IMR-90 (cell line): ENCODE data around the gene MSMP. TPM values are rescaled to one million over a fixed set of nuclear protein-coding genes. Genes with fewer than 3 reads are reported as not detected.

Experiments used
- ATAC-seq: fragments of 200-7000 bp; cut with Tn5 transposase; 2 replicates; pipeline ENCODE4 v1.9.1; 2020; ENCODE audit warnings: low read depth, mild to moderate bottlenecking, moderate library complexity
- BruUV-seq: library from RNA; stranded (reverse); fragments of 400-500 nt; replicated peaks from 2 replicates; lab custom pipeline; 2021; lab: Mats Ljungman, UMichigan
- CTCF ChIA-PET: fragments of 300-600 bp; formaldehyde crosslinking; extraction: SDS; loops from one replicate; lab custom pipeline; 2021; ENCODE audit warnings: antibody characterized with exemption; lab: Yijun Ruan, JAX
- POLR2A ChIA-PET: fragments of 300-600 bp; sonication (Branson Sonifier 250); formaldehyde crosslinking; loops from one replicate; lab custom pipeline; 2022; ENCODE audit warnings: antibody characterized with exemption; ENCODE audit not compliant: unreplicated experiment; lab: Charles Lee
- DNase-seq: peaks from one replicate; pipeline ENCODE4 v3.0.0; 2013
- H2AFZ ChIP-seq: replicated peaks from 2 replicates; pipeline ENCODE3; 2013; ENCODE audit warnings: low read length, mild to moderate bottlenecking; ENCODE audit not compliant: poor library complexity
- H2AK5ac ChIP-seq: 2 replicates; pipeline ENCODE4 v1.6.1; 2013; ENCODE audit warnings: low read depth, low read length, inconsistent platforms
- H2AK9ac ChIP-seq: replicated peaks from 2 replicates; pipeline ENCODE3; 2013; ENCODE audit warnings: mild to moderate bottlenecking, low read depth, low read length, moderate library complexity; ENCODE audit not compliant: poor library complexity
- H2BK120ac ChIP-seq: 2 replicates; pipeline ENCODE4 v1.6.1; 2013; ENCODE audit warnings: low read depth, low read length, inconsistent platforms
- H2BK15ac ChIP-seq: 3 replicates; pipeline ENCODE4 v1.6.1; 2013; ENCODE audit warnings: low read depth, low read length, inconsistent platforms
- H2BK20ac ChIP-seq: 2 replicates; pipeline ENCODE4 v1.6.1; 2013; ENCODE audit warnings: low read depth, mild to moderate bottlenecking, inconsistent platforms, low read length, moderate library complexity
- H2BK5ac ChIP-seq: 2 replicates; pipeline ENCODE4 v1.6.1; 2013; ENCODE audit warnings: mild to moderate bottlenecking, low read depth, low read length, inconsistent platforms; ENCODE audit not compliant: poor library complexity, severe bottlenecking
- H3K14ac ChIP-seq: replicated peaks from 2 replicates; pipeline ENCODE4 v1.6.1; 2013; ENCODE audit warnings: low read depth, low read length, inconsistent platforms
- H3K18ac ChIP-seq: 2 replicates; pipeline ENCODE4 v1.6.1; 2013; ENCODE audit warnings: low read depth, low read length, control low read depth
- H3K23ac ChIP-seq: 2 replicates; pipeline ENCODE4 v1.6.1; 2013; ENCODE audit warnings: low read depth, low read length, inconsistent platforms
- H3K27ac ChIP-seq: 2 replicates; pipeline ENCODE4 v1.5.1; 2013; ENCODE audit warnings: mild to moderate bottlenecking, control low read depth, low read length; ENCODE audit not compliant: insufficient read depth
- H3K27me3 ChIP-seq: 2 replicates; pipeline ENCODE4 v1.6.1; 2013; ENCODE audit warnings: low read length; ENCODE audit not compliant: control insufficient read depth, insufficient read depth
- H3K36me3 ChIP-seq: 2 replicates; pipeline ENCODE4 v1.6.1; 2013; ENCODE audit warnings: low read length, mixed read lengths; ENCODE audit not compliant: control insufficient read depth, insufficient read depth
- H3K4ac ChIP-seq: 2 replicates; pipeline ENCODE4 v1.6.1; 2013; ENCODE audit warnings: low read depth, low read length, inconsistent platforms
- H3K4me1 ChIP-seq: 2 replicates; pipeline ENCODE4 v1.6.1; 2013; ENCODE audit warnings: low read length, mixed read lengths; ENCODE audit not compliant: control insufficient read depth, insufficient read depth
- H3K4me2 ChIP-seq: 2 replicates; pipeline ENCODE4 v1.6.1; 2013; ENCODE audit warnings: low read depth, mild to moderate bottlenecking, control low read depth, low read length, moderate library complexity
- H3K4me3 ChIP-seq: 2 replicates; pipeline ENCODE4 v1.5.1; 2013; ENCODE audit warnings: low read depth, mild to moderate bottlenecking, control low read depth, low read length, moderate library complexity; ENCODE audit not compliant: insufficient read depth
- H3K56ac ChIP-seq: 2 replicates; pipeline ENCODE4 v1.6.1; 2013; ENCODE audit warnings: low read length, inconsistent platforms; ENCODE audit not compliant: insufficient read depth; ENCODE audit errors: extremely low read depth
- H3K79me1 ChIP-seq, 2 experiments: 2 replicates each; pipeline ENCODE4 v1.6.1; 2013; ENCODE audit warnings: low read length in 2 of 2, inconsistent platforms in 1 of 2, low read depth in 1 of 2
- H3K9ac ChIP-seq: 2 replicates; pipeline ENCODE4 v1.6.1; 2013; ENCODE audit warnings: low read depth, low read length, control low read depth
- H3K9me1 ChIP-seq: 2 replicates; pipeline ENCODE4 v1.6.1; 2013; ENCODE audit warnings: low read length, inconsistent platforms; ENCODE audit not compliant: insufficient read depth
- H3K9me3 ChIP-seq: 2 replicates; pipeline ENCODE4 v1.6.1; 2013; ENCODE audit warnings: low read length; ENCODE audit not compliant: control insufficient read depth, insufficient read depth
- H4K20me1 ChIP-seq: 2 replicates; pipeline ENCODE4 v1.6.1; 2013; ENCODE audit warnings: low read length, inconsistent platforms; ENCODE audit not compliant: insufficient read depth
- H4K5ac ChIP-seq: 2 replicates; pipeline ENCODE4 v1.6.1; 2013; ENCODE audit warnings: mild to moderate bottlenecking, low read depth, low read length, control low read depth
- H4K8ac ChIP-seq, 2 experiments: 2 replicates each; pipeline ENCODE4 v1.6.1; 2013; ENCODE audit warnings: low read depth in 2 of 2, low read length in 2 of 2, control low read depth in 1 of 2, inconsistent platforms in 1 of 2
- H4K91ac ChIP-seq: 2 replicates; pipeline ENCODE4 v1.6.1; 2013; ENCODE audit warnings: low read depth, low read length, inconsistent platforms; ENCODE audit not compliant: insufficient read depth
- FOS ChIP-seq: fragments of 150-350 bp; IDR thresholded peaks from 2 replicates; pipeline ENCODE4 v1.6.1; 2016; ENCODE audit warnings: low read depth, low read length
- MAFK ChIP-seq: IDR thresholded peaks from 2 replicates; pipeline ENCODE4 v1.6.1; 2012; ENCODE audit warnings: low read depth, low read length, improper control_type of control experiment
- WGBS, 2 experiments: methylation state at CpG; one replicate each; pipeline versions ENCODE4 v1.1.5 to v1.1.7; 2013; ENCODE audit warnings: missing lambda C conversion rate in 2 of 2; ENCODE audit not compliant: insufficient read length in 1 of 2; ENCODE audit errors: extremely low coverage in 2 of 2; 5-methylcytosine and 5-hydroxymethylcytosine counted together
- dilution Hi-C: fragments of 300-500 bp; cut with HindIII; formaldehyde crosslinking; loops from one replicate; pipeline ENCODE4 v1.14.3; 2018; ENCODE audit warnings: low sequenced_read_pairs; ENCODE audit not compliant: unreplicated experiment
- in situ Hi-C: fragments of 300-500 bp; cut with MboI; formaldehyde crosslinking; loops from 3 replicates; pipeline ENCODE4 v1.14.3; 2019; ENCODE audit warnings: low sequenced_read_pairs, inconsistent platforms, mixed read lengths
- intact Hi-C: fragments of 100-400 bp; cut with micrococcal nuclease; formaldehyde crosslinking; loops from 2 replicates; pipeline ENCODE4 v1.10.0; 2022
- polyA plus RNA-seq, 3 experiments: library from polyadenylated mRNA; depleted of rRNA; stranded (reverse); fragments of >200 nt; gene quantifications; 2 replicates each; pipeline ENCODE4 v1.2.3, GENCODE V29; 2012; ENCODE audit warnings: low replicate concordance in 1 of 3
- total RNA-seq: library from RNA; depleted of rRNA; stranded (reverse); fragments of >200 nt; gene quantifications from 2 replicates; pipeline ENCODE4 v1.2.3, GENCODE V29; 2012

MSMP gene
- total and polyA plus RNA-seq, 2 of the 4 experiments (the other 2 are of a cell fraction) = not detected

DNA sequence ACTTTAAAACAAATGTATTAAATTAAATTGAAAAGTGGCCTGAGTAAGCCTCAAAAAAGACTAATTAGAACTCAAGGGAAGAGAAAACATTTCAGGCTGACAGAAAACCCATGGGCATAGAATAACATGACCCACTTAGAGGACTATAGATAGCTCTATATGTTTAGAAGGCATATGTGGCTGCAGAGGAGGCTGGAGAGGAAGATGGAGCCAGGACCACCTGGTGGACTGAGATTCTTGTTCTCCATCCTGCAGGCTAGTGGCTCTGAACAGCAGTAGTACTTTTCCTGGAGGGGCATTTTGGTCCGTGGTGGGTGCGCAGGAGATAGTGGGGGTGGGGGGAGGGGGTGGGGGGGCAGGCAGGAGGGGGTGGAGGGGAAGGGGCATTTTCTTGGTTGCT, 27.0 kb upstream of the MSMP start:
- H4K5ac ChIP-seq = no peak overlapping the region
- no peak overlapping the region for H2BK15ac ChIP-seq
- no peak overlapping the region for H3K18ac ChIP-seq
- TF ChIP-seq FOS (no peak), MAFK (no peak)
- in situ Hi-C loops = no loop called here
- no peak overlapping the region for H2BK20ac ChIP-seq
- H3K23ac ChIP-seq = no peak overlapping the region
- H3K27ac ChIP-seq = no peak overlapping the region
- no peak overlapping the region for H4K91ac ChIP-seq
- ChIA-PET CTCF (no interaction called here), POLR2A (no interaction called here)
- H3K4me3 ChIP-seq = no peak overlapping the region
- dilution Hi-C loops = no loop called here
- H2AK9ac ChIP-seq = no peak overlapping the region
- H3K79me1 ChIP-seq = no peaks in the 10 kb centered on the region
- no CpG with 5 or more reads among the region's 2 CpGs for WGBS, 2 experiments
- no peaks in the 10 kb centered on the region for H4K20me1 ChIP-seq
- DNase-seq = no peak
- no peak overlapping the region for H4K8ac ChIP-seq
- H2AK5ac ChIP-seq = no peak overlapping the region
- H3K36me3 ChIP-seq = no peaks in the 10 kb centered on the region
- no peak overlapping the region for H3K9ac ChIP-seq
- no peaks in the 10 kb centered on the region; the same call in 1 of the 2 replicates for H3K9me1 ChIP-seq
- H3K9me3 ChIP-seq = no peaks in the 10 kb centered on the region
- H3K56ac ChIP-seq = no peak overlapping the region
- no TSS peak for BruUV-seq
- H3K4me2 ChIP-seq = no peak overlapping the region
- H2BK120ac ChIP-seq = no peak overlapping the region
- no peak overlapping the region for H2AFZ ChIP-seq
- H2BK5ac ChIP-seq = no peak overlapping the region
- peaks cover 42% of the 10 kb centered on the region for H3K27me3 ChIP-seq
- H3K4me1 ChIP-seq = no peaks in the 10 kb centered on the region
- no peak for ATAC-seq
- H3K14ac ChIP-seq = no peak overlapping the region
- intact Hi-C loops = no loop called here
- no peak overlapping the region for H3K4ac ChIP-seq
